Stimulated activated naive CD8-positive, alpha-beta T cell treated with anti-CD3 and anti-CD28 coated beads, Interleukin-15, Interleukin-2, amounts not matched to agents 100 ng/mL and 50 ng/mL, for 24 hours (primary cell): ENCODE data around the gene COMTD1.
A peak's percentile ranks its signal among the peaks of the same experiment; 100 is the strongest.
"Not testable (repeated sequence)": the region's sequence is repeated elsewhere in the genome, so short reads cannot be mapped to it uniquely, and the experiment has no call there.

Experiments used
- H3K27ac Mint-ChIP-seq: one replicate; pipeline ENCODE4 v1.8.0; 2021; ENCODE audit warnings: mild to moderate bottlenecking, mixed read lengths
- H3K27me3 Mint-ChIP-seq: one replicate; pipeline ENCODE4 v1.8.0; 2021; ENCODE audit warnings: mixed read lengths
- H3K36me3 Mint-ChIP-seq: one replicate; pipeline ENCODE4 v1.8.0; 2021; ENCODE audit warnings: low read depth, mixed read lengths
- H3K4me1 Mint-ChIP-seq: one replicate; pipeline ENCODE4 v1.8.0; 2021; ENCODE audit warnings: low read depth, mixed read lengths
- H3K4me3 Mint-ChIP-seq: one replicate; pipeline ENCODE4 v1.8.0; 2021; ENCODE audit warnings: mild to moderate bottlenecking, mixed read lengths
- H3K9me3 Mint-ChIP-seq: one replicate; pipeline ENCODE4 v1.8.0; 2021; ENCODE audit warnings: mixed read lengths

The COMTD1 gene

GRCh38 chr10:75234683-75235374, 928 bp downstream of the COMTD1 start:
- H3K36me3 Mint-ChIP-seq, result peaks cover 37% of the 10 kb centered on the region
- H3K27ac Mint-ChIP-seq, result peak overlapping the region; percentile 63
- H3K27me3 Mint-ChIP-seq, result no peaks in the 10 kb centered on the region
- peak overlapping the region; percentile 81 for H3K4me3 Mint-ChIP-seq
- H3K9me3 Mint-ChIP-seq, result no peaks in the 10 kb centered on the region
- peaks cover 37% of the 10 kb centered on the region for H3K4me1 Mint-ChIP-seq

DNA sequence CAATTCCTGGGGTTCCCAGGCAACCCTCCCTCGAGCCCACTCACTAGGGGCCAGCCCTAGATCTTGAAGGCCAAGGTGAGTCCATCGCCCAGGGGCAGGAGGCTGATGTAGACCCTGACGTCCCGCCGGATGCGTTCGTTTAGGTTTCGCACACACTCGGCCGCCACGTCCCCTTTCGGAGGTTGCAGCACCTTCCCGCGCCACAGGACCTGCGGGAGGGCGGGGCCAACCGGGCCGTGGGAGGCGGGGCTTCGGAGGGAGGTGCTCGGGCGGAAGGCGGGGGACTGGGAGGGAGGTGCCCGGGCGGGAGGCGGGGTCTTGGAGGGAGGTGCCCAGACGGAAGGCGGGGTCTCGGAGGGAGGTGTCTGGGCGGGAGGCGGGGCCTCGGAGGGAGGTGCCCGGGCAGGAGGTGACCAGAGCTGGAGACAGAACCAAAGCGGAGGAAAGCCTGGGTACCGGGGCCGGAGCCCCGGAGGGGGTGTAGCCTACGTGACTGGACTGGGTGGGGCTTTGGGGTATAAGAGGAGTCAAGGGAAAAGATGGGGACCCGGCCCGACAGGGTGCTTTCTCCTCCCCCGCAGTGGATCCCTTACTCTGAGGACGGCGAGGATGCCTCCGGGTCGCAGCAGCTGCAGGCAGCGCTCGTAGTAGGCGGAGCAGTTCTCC, 1.6 kb downstream of the COMTD1 start:
- H3K4me3 Mint-ChIP-seq, result peak overlapping the region; percentile 81
- peak overlapping the region; percentile 76 for H3K27ac Mint-ChIP-seq
- no peaks in the 10 kb centered on the region for H3K27me3 Mint-ChIP-seq
- no peaks in the 10 kb centered on the region for H3K9me3 Mint-ChIP-seq
- H3K36me3 Mint-ChIP-seq, result peaks cover 43% of the 10 kb centered on the region
- H3K4me1 Mint-ChIP-seq, result peaks cover 40% of the 10 kb centered on the region

DNA sequence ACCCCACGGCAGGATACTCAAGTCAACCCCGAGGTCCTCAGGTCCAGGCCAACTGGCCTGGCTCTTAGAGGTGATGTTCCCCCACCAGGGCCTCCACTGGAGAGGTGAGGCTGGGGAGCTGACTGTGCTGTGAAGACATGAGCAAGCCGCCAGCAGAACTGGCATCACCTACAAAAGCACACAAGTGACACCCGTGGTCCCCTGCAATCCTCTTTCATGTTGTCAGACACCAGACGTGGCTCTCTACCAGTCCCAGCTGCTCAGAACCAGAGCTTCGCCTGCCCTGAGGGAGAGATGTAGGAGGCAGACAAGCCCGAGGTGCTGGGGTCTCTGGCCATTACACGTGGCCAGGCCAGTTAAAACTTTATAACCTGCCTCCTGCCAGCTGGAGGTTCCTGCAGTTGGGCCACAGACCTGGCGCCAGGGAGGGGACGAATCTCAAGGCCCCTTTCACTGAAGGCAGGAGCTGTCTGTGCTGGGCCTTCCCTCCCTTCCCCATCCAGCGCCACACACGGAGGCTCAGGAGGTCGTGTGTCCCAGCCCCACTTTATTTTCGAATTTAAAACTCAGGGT, 2.2 kb downstream of the COMTD1 start:
- Mint-ChIP-seq H3K4me3 (peak overlapping the region; percentile 81), H3K4me1 (peaks cover 46% of the 10 kb centered on the region), H3K9me3 (no peaks in the 10 kb centered on the region), H3K27me3 (no peaks in the 10 kb centered on the region), H3K36me3 (peaks cover 50% of the 10 kb centered on the region), H3K27ac (peak overlapping the region; percentile 76)

- Mint-ChIP-seq H3K9me3 (no peaks in the 10 kb centered on the region), H3K36me3 (peaks cover 58% of the 10 kb centered on the region), H3K27ac (peak overlapping the region; percentile 68), H3K4me1 (peaks cover 48% of the 10 kb centered on the region), H3K27me3 (no peaks in the 10 kb centered on the region), H3K4me3 (no peak overlapping the region)
Observed at GRCh38 chr10:75231672-75232581, 3.8 kb downstream of the COMTD1 start.

DNA sequence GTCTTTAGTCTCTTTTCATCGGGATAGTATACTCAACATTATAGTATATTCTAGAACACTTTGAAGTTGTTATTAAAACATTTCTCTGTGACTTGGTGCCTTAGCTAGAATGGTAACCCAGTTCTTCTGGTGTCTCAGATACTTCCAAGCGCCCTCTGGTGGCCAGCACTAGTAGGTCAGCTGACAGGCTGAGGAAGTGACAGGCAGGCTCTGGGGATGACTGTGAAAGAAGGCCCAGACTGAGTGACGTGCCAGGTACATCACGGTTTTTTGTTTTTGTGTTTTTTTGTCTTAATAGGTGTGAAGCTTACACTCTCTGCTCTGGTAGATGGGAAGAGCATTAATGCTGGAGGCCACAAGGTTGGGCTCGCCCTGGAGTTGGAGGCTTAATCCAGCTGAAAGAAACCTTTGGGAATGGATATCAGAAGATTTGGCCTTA, 5.1 kb downstream of the COMTD1 start:
- Mint-ChIP-seq H3K36me3 (peaks cover 69% of the 10 kb centered on the region), H3K27me3 (no peaks in the 10 kb centered on the region), H3K27ac (peak overlapping the region; percentile 88), H3K4me1 (peaks cover 51% of the 10 kb centered on the region), H3K9me3 (no peaks in the 10 kb centered on the region), H3K4me3 (no peak overlapping the region)

- Mint-ChIP-seq H3K4me3 (no peak overlapping the region), H3K27ac (peak overlapping the region; percentile 52), H3K9me3 (no peaks in the 10 kb centered on the region), H3K27me3 (no peaks in the 10 kb centered on the region), H3K4me1 (peaks cover 56% of the 10 kb centered on the region), H3K36me3 (peaks cover 75% of the 10 kb centered on the region)
Observed at GRCh38 chr10:75229971-75230370, 5.8 kb downstream of the COMTD1 start.

DNA sequence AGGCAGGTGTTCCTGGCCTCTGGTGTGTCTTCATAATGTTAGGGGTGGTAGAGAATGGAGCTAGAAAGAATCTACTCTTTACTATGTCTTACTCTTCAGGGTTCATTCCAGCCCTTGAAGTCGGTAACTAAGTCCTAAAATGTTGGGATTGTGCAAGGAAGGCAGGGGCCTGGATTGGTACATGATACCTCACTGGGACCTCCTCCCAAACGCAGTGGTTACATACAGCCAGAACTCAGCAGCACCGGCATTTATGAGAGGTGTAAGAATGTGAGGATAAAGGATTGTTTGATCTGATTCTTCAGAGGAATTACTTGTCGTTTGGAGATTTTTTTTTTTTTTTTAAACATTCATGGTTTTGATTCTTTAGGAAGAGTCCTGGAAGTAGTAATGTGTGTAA, 6.9 kb downstream of the COMTD1 start:
- Mint-ChIP-seq H3K27ac (peak overlapping the region; percentile 58), H3K27me3 (no peaks in the 10 kb centered on the region), H3K4me1 (peaks cover 66% of the 10 kb centered on the region), H3K4me3 (no peak overlapping the region), H3K36me3 (peaks cover 87% of the 10 kb centered on the region), H3K9me3 (no peaks in the 10 kb centered on the region)

- peaks cover 88% of the 10 kb centered on the region for H3K36me3 Mint-ChIP-seq
- H3K4me3 Mint-ChIP-seq, result no peak overlapping the region
- H3K27me3 Mint-ChIP-seq, result no peaks in the 10 kb centered on the region
- no peaks in the 10 kb centered on the region for H3K9me3 Mint-ChIP-seq
- H3K4me1 Mint-ChIP-seq, result peaks cover 66% of the 10 kb centered on the region
- peak overlapping the region; percentile 58 for H3K27ac Mint-ChIP-seq
Observed at GRCh38 chr10:75228278-75228677, 7.5 kb downstream of the COMTD1 start.

DNA sequence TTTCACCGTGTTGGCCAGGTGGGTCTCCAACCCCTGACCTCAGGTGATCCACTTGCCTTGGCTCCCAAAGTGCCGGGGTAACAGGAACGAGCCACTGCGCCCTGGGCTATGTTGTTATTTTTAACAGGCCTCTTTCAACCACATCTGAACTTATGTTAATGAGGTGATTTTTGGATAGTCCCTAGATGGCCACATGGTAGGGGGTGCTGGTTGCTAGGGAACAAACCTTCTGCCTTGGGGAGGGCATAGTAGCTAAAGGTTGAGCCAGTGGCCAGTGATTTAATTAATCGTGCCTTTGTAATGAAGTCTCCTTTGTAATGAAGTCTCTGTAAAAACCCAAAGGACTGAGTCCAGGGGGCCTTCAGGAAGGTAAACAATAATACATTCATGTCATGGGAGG, 9.1 kb downstream of the COMTD1 start:
- Mint-ChIP-seq H3K9me3 (no peaks in the 10 kb centered on the region), H3K4me1 (peaks cover 67% of the 10 kb centered on the region), H3K27ac (peak overlapping the region; percentile 19), H3K36me3 (peaks cover 86% of the 10 kb centered on the region), H3K27me3 (no peaks in the 10 kb centered on the region), H3K4me3 (no peak overlapping the region)

- Mint-ChIP-seq H3K27ac (peak overlapping the region; percentile 61), H3K36me3 (peaks cover 86% of the 10 kb centered on the region), H3K4me1 (peaks cover 66% of the 10 kb centered on the region), H3K9me3 (no peaks in the 10 kb centered on the region), H3K4me3 (no peak overlapping the region), H3K27me3 (no peaks in the 10 kb centered on the region)
Observed at GRCh38 chr10:75226095-75226494, 9.7 kb downstream of the COMTD1 start.

GRCh38 chr10:75223507-75223906, 12.2 kb downstream of the COMTD1 start:
- no peak overlapping the region for H3K4me3 Mint-ChIP-seq
- H3K27me3 Mint-ChIP-seq, result no peaks in the 10 kb centered on the region
- no peaks in the 10 kb centered on the region for H3K9me3 Mint-ChIP-seq
- peak overlapping the region; percentile 59 for H3K27ac Mint-ChIP-seq
- H3K4me1 Mint-ChIP-seq, result peaks cover 61% of the 10 kb centered on the region
- peaks cover 80% of the 10 kb centered on the region for H3K36me3 Mint-ChIP-seq

DNA sequence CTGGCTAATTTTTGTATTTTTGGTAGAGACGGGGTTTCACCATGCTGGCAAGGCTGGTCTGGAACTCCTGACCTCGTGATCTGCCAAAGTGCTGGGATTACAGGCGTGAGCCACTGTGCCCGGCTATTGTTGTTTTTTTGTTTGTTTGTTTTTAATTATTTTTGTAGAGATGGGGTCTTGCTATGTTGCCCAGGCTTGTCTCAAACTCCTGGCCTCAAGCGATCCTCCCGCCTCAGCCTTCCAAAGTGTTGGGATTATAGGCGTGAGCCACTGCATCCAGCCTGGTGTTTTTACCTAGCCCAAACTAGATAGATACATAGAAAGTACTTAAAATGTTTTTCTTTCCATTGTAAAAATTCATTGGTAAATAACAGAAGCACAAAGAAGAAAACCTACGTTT, 14.3 kb downstream of the COMTD1 start:
- not testable (repeated sequence) for H3K27me3 Mint-ChIP-seq, H3K9me3 Mint-ChIP-seq, H3K4me3 Mint-ChIP-seq
- Mint-ChIP-seq H3K36me3 (peaks cover 86% of the 10 kb centered on the region), H3K4me1 (peaks cover 58% of the 10 kb centered on the region), H3K27ac (peak overlapping the region; percentile 49)

GRCh38 chr10:75220274-75220673, 15.5 kb downstream of the COMTD1 start:
- peak overlapping the region; percentile 16 for H3K27ac Mint-ChIP-seq
- no peaks in the 10 kb centered on the region for H3K9me3 Mint-ChIP-seq
- H3K36me3 Mint-ChIP-seq, result peaks cover 84% of the 10 kb centered on the region
- H3K4me3 Mint-ChIP-seq, result no peak overlapping the region
- H3K4me1 Mint-ChIP-seq, result peaks cover 56% of the 10 kb centered on the region
- no peaks in the 10 kb centered on the region for H3K27me3 Mint-ChIP-seq

GRCh38 chr10:75212343-75212742, 23.4 kb downstream of the COMTD1 start:
- Mint-ChIP-seq H3K27me3 (no peaks in the 10 kb centered on the region), H3K27ac (peak overlapping the region; percentile 98), H3K4me1 (peaks cover 62% of the 10 kb centered on the region), H3K4me3 (peak overlapping the region; percentile 95), H3K36me3 (peaks cover 50% of the 10 kb centered on the region), H3K9me3 (no peaks in the 10 kb centered on the region)
